ENCODE results near the gene KLC3.

DNA sequence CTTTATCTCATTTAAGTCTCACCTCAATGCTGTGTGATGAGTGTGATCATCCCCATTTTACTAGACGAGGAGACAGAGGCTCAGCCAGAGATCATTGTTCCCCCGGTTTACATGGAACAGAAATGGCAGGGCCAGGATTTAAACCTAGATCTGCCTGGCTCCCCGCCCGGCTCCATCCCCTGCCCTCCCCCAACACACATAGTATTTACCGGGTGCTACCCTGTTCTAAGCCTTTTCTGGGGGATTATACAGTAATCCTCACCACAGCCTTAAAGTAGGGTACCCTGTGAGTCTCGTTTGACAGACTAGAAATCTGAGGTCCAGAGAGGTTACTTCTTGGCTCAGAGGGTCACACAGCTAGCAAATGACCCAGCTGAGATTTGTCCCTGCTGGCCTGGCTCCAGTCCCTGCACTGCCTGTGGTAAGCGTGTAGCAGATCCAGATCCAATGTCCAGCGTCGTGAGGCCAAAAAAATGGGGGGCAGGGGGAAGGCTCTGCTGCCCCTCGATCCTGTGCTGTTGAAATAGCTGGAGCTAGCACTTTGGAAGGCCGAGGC lies 3.8 kb upstream of the KLC3 start:
- TF ChIP-seq POLR2AphosphoS5 (IDR thresholded peaks at IDR 0.05; ENCODE audit: low read depth, low read length): no peak
- TF ChIP-seq, protein P1, sequence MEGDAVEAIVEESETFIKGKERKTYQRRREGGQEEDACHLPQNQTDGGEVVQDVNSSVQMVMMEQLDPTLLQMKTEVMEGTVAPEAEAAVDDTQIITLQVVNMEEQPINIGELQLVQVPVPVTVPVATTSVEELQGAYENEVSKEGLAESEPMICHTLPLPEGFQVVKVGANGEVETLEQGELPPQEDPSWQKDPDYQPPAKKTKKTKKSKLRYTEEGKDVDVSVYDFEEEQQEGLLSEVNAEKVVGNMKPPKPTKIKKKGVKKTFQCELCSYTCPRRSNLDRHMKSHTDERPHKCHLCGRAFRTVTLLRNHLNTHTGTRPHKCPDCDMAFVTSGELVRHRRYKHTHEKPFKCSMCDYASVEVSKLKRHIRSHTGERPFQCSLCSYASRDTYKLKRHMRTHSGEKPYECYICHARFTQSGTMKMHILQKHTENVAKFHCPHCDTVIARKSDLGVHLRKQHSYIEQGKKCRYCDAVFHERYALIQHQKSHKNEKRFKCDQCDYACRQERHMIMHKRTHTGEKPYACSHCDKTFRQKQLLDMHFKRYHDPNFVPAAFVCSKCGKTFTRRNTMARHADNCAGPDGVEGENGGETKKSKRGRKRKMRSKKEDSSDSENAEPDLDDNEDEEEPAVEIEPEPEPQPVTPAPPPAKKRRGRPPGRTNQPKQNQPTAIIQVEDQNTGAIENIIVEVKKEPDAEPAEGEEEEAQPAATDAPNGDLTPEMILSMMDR (IDR thresholded peaks at IDR 0.05): no peak
- no peak for TF ChIP-seq TCF7L2 (IDR thresholded peaks at IDR 0.05; ENCODE audit: low read depth, low read length)

All from Panc1 (cell line).